ENCODE results near the gene TSC1. TPM values are rescaled to one million over a fixed set of nuclear protein-coding genes. Genes with fewer than 3 reads are reported as not detected.

Gene TSC1
- total and polyA plus RNA-seq, 2 experiments from 2014 or later = 23.7 to 48.0 TPM

DNA sequence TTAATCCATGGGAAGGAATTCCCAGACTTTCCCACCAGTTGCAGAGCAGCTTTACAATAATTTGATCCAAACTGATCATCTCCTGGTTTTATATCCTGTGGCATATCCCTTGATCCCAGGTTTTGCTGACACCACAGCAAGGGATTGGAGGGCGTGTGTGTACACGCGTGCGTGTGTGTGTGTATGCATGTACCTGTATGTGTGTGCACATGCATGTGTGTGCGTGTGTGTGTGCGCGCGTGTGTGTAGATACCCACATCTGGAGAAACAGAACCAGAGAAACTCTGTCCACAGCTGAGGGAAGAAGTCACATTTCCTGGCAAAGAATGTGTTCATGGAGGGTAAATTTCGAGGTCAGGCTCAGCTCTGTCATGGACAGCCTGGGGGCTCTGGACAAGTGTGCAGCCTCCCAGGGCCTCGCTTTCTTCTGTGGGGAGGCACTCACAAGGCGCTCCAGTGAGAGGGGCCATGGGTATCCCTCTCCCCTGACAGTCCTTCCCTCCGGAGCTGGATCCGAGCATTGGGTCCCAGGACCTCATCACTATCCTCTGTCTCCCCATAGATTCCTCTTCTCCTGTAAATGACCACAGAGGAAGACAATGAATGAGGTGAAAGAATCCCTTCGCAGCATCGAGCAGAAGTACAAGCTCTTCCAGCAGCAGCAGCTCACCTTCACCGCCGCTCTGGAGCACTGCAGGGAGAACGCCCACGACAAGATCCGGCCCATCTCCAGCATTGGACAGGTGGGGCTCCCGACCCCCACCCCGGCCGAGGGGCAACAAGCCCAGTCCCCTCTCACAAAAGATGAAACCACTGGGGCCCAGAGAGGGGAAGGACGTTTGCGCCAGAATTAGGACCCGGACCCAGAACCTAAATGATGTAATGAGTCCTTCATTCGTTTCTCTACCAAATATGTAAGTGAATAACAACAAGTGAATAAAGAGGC, 60.8 kb downstream of the TSC1 start:
- Histone ChIP-seq H3K79me2 (replicated peaks; ENCODE audit: insufficient read depth) (no peaks in the 10 kb centered on the region), H3K27me3 (ENCODE audit: insufficient read depth) (peaks cover 17% of the 10 kb centered on the region), H3K4me2 (no peak overlapping the region), H4K20me1 (replicated peaks; ENCODE audit: insufficient read depth) (no peaks in the 10 kb centered on the region), H3K9me2 (ENCODE audit: insufficient read depth) (no peaks in the 10 kb centered on the region), H3K27ac (ENCODE audit: low read depth) (no peak overlapping the region), H3F3A (replicated peaks; ENCODE audit: low read depth) (no peaks in the 10 kb centered on the region), H3K4me1 (ENCODE audit: insufficient read depth) (no peaks in the 10 kb centered on the region), H2AFZ (peak overlapping the region; percentile 28; the same call in 1 of the 2 replicates), H3K4me3 (no peak overlapping the region), H3K36me3 (ENCODE audit: insufficient read depth) (no peaks in the 10 kb centered on the region)
- no peak for DNase-seq (ENCODE audit: low spot score)
- Mint-ChIP-seq H3K9me3 (no peaks in the 10 kb centered on the region), H3K36me3 (ENCODE audit: low read depth) (no peaks in the 10 kb centered on the region; the same call in 2 of the 3 replicates), H3K4me3 (no peak overlapping the region), H3K27ac (no peak overlapping the region), H3K27me3 (ENCODE audit: insufficient read depth, low read depth, poor library complexity) (peaks cover 8% of the 10 kb centered on the region), H3K4me1 (no peaks in the 10 kb centered on the region)
- no peak for TF ChIP-seq CREB1 (CRISPR knock-in tag; IDR thresholded peaks at IDR 0.05; ENCODE audit: low read depth)
- no peak for TF ChIP-seq ZNF331 (CRISPR knock-in tag; IDR thresholded peaks at IDR 0.05; ENCODE audit: low read depth)
- TF ChIP-seq, protein P1, sequence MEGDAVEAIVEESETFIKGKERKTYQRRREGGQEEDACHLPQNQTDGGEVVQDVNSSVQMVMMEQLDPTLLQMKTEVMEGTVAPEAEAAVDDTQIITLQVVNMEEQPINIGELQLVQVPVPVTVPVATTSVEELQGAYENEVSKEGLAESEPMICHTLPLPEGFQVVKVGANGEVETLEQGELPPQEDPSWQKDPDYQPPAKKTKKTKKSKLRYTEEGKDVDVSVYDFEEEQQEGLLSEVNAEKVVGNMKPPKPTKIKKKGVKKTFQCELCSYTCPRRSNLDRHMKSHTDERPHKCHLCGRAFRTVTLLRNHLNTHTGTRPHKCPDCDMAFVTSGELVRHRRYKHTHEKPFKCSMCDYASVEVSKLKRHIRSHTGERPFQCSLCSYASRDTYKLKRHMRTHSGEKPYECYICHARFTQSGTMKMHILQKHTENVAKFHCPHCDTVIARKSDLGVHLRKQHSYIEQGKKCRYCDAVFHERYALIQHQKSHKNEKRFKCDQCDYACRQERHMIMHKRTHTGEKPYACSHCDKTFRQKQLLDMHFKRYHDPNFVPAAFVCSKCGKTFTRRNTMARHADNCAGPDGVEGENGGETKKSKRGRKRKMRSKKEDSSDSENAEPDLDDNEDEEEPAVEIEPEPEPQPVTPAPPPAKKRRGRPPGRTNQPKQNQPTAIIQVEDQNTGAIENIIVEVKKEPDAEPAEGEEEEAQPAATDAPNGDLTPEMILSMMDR (conservative IDR thresholded peaks at IDR 0.05; ENCODE audit: low read depth in 2 of 2) = no peak
- no peak for TF ChIP-seq EZH2phosphoT487 (IDR thresholded peaks at IDR 0.05; ENCODE audit: unreplicated experiment)
- no peak for TF ChIP-seq EZH2 (IDR thresholded peaks at IDR 0.05; ENCODE audit: low read depth, unreplicated experiment)
- TF ChIP-seq, protein P2, sequence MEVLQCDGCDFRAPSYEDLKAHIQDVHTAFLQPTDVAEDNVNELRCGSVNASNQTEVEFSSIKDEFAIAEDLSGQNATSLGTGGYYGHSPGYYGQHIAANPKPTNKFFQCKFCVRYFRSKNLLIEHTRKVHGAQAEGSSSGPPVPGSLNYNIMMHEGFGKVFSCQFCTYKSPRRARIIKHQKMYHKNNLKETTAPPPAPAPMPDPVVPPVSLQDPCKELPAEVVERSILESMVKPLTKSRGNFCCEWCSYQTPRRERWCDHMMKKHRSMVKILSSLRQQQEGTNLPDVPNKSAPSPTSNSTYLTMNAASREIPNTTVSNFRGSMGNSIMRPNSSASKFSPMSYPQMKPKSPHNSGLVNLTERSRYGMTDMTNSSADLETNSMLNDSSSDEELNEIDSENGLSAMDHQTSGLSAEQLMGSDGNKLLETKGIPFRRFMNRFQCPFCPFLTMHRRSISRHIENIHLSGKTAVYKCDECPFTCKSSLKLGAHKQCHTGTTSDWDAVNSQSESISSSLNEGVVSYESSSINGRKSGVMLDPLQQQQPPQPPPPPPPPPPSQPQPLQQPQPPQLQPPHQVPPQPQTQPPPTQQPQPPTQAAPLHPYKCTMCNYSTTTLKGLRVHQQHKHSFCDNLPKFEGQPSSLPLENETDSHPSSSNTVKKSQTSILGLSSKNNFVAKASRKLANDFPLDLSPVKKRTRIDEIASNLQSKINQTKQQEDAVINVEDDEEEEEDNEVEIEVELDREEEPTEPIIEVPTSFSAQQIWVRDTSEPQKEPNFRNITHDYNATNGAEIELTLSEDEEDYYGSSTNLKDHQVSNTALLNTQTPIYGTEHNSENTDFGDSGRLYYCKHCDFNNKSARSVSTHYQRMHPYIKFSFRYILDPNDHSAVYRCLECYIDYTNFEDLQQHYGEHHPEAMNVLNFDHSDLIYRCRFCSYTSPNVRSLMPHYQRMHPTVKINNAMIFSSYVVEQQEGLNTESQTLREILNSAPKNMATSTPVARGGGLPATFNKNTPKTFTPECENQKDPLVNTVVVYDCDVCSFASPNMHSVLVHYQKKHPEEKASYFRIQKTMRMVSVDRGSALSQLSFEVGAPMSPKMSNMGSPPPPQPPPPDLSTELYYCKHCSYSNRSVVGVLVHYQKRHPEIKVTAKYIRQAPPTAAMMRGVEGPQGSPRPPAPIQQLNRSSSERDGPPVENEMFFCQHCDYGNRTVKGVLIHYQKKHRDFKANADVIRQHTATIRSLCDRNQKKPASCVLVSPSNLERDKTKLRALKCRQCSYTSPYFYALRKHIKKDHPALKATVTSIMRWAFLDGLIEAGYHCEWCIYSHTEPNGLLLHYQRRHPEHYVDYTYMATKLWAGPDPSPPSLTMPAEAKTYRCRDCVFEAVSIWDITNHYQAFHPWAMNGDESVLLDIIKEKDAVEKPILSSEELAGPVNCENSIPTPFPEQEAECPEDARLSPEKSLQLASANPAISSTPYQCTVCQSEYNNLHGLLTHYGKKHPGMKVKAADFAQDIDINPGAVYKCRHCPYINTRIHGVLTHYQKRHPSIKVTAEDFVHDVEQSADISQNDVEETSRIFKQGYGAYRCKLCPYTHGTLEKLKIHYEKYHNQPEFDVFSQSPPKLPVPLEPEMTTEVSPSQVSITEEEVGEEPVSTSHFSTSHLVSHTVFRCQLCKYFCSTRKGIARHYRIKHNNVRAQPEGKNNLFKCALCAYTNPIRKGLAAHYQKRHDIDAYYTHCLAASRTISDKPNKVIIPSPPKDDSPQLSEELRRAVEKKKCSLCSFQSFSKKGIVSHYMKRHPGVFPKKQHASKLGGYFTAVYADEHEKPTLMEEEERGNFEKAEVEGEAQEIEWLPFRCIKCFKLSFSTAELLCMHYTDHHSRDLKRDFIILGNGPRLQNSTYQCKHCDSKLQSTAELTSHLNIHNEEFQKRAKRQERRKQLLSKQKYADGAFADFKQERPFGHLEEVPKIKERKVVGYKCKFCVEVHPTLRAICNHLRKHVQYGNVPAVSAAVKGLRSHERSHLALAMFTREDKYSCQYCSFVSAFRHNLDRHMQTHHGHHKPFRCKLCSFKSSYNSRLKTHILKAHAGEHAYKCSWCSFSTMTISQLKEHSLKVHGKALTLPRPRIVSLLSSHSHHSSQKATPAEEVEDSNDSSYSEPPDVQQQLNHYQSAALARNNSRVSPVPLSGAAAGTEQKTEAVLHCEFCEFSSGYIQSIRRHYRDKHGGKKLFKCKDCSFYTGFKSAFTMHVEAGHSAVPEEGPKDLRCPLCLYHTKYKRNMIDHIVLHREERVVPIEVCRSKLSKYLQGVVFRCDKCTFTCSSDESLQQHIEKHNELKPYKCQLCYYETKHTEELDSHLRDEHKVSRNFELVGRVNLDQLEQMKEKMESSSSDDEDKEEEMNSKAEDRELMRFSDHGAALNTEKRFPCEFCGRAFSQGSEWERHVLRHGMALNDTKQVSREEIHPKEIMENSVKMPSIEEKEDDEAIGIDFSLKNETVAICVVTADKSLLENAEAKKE (CRISPR knock-in tag; IDR thresholded peaks at IDR 0.05) = no peak
- no peak for TF ChIP-seq JUNB (IDR thresholded peaks at IDR 0.05; ENCODE audit: unreplicated experiment)
- TF ChIP-seq, protein P3, sequence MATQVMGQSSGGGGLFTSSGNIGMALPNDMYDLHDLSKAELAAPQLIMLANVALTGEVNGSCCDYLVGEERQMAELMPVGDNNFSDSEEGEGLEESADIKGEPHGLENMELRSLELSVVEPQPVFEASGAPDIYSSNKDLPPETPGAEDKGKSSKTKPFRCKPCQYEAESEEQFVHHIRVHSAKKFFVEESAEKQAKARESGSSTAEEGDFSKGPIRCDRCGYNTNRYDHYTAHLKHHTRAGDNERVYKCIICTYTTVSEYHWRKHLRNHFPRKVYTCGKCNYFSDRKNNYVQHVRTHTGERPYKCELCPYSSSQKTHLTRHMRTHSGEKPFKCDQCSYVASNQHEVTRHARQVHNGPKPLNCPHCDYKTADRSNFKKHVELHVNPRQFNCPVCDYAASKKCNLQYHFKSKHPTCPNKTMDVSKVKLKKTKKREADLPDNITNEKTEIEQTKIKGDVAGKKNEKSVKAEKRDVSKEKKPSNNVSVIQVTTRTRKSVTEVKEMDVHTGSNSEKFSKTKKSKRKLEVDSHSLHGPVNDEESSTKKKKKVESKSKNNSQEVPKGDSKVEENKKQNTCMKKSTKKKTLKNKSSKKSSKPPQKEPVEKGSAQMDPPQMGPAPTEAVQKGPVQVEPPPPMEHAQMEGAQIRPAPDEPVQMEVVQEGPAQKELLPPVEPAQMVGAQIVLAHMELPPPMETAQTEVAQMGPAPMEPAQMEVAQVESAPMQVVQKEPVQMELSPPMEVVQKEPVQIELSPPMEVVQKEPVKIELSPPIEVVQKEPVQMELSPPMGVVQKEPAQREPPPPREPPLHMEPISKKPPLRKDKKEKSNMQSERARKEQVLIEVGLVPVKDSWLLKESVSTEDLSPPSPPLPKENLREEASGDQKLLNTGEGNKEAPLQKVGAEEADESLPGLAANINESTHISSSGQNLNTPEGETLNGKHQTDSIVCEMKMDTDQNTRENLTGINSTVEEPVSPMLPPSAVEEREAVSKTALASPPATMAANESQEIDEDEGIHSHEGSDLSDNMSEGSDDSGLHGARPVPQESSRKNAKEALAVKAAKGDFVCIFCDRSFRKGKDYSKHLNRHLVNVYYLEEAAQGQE (IDR thresholded peaks at IDR 0.05; ENCODE audit: unreplicated experiment) = no peak
- TF ChIP-seq ZNF114 (CRISPR knock-in tag; IDR thresholded peaks at IDR 0.05) = no peak
- TF ChIP-seq, protein P4, sequence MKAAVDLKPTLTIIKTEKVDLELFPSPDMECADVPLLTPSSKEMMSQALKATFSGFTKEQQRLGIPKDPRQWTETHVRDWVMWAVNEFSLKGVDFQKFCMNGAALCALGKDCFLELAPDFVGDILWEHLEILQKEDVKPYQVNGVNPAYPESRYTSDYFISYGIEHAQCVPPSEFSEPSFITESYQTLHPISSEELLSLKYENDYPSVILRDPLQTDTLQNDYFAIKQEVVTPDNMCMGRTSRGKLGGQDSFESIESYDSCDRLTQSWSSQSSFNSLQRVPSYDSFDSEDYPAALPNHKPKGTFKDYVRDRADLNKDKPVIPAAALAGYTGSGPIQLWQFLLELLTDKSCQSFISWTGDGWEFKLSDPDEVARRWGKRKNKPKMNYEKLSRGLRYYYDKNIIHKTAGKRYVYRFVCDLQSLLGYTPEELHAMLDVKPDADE (IDR thresholded peaks at IDR 0.05) = no peak
- no peak for TF ChIP-seq POLR2AphosphoS5 (IDR thresholded peaks at IDR 0.05; ENCODE audit: low read depth)
- no peak for TF ChIP-seq NANOG (IDR thresholded peaks at IDR 0.05; ENCODE audit: borderline replicate concordance)
- ATAC-seq = no peak

Measured in GM23338 (cell line).